SW480 (cell line): Measurements from ENCODE around the gene NTSR2.
"Not testable (repeated sequence)": the region's sequence is repeated elsewhere in the genome, so short reads cannot be mapped to it uniquely, and the experiment has no call there.

ENCODE experiments used
- DNase-seq: peaks from one replicate; pipeline ENCODE4 v3.0.0-alpha.2; 2016; ENCODE audit warnings: low spot score

Gene NTSR2

DNA sequence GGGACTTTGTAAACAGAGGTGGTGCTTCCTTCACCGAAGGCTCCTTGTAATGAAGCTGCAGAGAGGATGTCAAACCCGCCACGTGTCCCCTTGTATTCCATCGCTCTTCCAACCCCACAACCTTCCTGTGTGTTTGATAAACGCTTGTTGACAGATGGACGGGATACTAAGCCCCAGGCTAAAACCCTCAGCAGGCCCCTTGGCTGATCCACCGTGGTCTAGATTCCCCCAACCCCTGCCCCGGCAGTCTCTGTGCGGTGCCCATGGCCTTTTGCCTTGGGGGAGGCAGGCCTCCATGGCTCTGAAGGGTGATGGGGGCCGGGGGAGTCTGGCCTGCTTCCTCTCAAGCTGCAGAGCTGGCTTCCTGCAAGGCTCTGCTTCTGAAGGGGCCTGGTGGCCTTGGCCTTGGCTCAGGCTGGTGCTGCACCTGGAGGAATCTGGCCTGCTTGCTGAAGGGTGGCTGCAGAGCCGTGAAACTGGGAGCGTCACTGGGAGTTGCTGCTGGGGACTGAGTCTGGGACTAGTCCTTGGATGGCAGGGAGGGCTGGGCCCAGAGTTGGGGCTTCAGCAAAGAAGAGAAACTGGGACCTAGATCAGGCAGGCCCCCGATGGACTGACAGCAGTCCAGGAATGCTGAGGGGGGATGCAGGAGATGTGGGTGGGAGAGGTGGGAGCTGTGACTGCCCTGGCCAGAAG is 9.6 kb upstream of the NTSR2 start:
- DNase-seq = no peak

DNA sequence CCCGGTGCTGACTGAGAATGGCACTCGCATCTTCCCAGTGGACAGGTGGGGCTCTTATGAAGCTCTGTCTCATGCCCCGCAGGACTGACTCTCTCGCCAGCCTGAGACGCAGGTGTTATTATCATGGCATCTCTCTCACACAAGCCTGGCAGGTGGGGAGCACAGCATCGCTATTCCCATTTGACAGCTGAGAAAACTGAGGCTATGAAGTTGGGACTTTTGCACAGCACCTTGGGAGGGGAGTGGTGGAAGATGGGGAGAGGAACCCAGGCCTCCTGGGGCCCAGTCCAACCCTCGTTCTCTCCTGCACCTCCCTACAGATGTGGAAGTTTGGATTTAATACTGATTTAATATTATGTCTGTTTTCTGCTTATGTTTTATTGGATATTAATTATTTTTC is 9.0 kb upstream of the NTSR2 start:
- DNase-seq = no peak

DNA sequence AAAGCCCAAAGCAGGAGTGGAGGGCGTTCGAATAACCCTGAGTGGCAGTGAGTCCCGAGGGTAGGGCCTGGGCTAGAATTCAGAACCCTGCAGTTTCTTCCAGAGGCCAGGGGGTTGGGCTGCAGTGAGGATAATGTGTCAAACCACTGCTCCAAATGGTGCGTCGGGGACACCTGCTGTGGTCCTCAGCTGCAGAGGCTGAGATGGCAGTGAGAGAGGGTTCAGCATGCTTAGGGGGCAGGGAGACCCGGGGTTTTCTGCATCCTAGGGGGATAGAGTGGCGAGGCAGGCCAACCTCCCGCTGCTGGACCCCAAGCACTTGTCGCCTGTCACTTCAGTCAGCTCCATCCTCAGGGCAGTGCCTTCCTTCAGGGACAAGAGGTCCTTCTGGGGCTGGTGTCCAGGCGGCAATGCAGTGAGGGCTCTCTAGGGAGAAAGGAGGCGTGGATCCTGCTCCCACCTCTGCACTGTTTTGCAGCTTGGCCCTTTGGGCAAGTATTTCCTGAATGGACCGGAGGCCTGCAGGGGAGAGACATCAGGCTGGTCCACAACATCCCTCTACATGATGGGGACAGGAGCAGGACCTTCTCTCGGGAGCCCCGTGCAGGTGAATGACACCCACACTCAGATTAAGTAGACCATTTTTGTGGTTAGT is 8.4 kb upstream of the NTSR2 start:
- DNase-seq = no peak

DNA sequence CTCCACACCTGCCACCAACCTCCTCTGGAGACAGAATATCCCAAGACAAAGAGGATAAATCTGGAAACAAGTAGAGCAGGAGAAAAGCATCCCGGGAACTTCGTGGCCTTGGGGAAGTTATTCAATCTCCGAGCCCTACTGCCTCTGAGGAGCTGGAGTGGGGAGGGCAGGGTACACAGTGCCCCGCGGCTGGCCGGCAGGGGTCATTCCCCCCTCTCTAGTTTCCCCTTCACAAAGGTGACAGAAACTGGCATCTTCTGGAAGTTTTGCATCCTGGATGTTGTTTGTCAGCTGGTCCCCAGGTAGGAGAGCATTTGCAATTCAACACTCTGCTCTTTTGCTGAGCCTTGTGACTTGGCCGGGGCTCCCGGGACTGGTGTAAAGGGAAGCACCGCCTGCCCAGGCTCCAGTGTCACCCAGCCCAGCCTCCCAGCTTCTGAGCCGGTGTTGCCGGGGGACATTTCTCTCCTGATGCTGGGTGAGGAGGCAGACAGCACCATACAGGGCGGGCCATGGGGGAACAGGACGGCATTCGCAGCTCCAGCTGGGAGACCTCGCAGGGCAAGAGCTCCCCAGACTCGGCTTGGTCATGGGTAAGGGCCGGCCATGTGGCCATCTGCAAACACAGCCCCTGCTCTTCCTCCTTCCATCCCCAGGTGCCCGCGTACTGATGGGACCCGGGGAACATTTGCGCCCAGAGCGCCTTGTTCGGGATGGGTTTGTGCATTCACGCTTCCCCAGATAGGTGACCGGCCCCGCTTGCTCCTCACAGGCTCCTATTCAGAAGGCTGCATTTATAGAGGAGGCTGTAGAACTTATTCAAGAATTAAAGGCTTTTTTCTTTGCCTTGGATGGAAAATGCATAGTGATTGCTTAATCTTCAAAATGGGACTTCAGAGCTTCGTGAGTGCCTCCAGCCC is 7.4 kb upstream of the NTSR2 start:
- DNase-seq = no peak

DNA sequence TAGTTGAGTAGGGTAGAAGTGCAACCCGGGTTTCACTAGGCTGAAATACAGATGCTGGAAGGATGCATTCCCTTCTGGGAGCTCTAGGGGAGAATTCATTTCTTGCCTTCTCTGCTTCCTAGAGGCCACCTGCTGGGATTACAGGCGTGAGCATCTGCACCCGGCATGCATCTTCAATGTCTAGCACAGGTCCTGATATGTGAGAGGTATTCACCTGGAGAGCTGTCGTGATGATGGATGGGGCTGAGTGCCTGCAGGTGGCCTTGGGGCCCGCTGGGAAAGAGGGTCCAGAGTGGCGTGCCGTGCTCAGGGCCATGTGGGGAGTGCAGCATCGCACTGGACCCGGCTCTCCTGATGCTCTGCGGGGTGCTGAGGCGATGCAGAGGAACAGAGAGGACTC is 6.6 kb upstream of the NTSR2 start:
- no peak for DNase-seq

DNA sequence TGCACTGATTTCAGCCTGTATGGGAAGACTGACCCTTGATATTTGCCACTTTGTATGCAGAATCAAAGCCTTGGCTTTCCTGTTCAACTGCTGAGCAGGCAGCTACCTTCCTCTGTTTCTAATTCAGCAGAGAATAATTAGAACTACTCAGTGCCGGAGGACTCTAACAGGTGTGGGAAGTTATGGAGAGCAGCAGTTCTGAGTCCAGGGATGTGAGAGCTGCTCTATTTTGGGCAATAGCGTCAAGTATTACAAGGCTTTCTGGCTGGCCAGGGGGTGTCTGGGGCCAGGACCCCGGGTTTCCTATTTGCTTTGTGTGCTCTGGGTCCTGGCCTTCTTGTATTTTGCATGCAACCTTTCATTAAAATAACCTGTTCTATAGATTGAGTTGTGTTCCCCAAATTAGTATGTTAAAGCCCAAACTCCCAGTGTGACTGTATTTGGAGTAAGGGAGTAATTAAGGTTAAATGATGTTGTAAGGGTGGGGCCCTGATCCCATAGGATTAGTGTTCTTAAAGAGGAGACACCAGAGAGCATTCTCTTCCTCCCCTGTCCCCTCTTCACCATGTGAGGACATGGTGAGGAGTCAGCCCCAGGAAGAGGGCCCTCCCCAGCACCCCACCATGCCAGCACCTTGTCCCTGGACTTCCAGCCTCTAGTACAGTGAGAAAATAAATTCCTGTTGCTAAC is 5.6 kb upstream of the NTSR2 start:
- DNase-seq = no peak

DNA sequence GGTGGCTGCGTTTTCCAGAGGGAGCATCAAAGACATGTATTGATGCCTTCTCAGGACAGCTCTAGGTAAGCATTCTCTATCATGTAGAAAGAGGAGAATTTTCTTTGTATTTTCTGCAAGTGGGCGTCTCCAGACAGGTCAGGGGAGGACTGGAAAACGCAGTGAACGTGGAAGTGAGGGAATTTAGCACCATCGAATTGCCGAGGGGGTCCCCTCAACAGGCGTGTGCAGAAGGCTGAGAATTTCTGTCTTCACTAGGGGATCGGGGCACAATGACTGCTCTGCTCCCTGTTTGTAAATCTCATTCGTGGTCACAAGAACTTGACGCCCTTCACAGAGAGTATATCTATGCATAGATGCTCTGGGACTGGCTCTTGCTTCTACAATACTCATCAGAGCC is 5.0 kb upstream of the NTSR2 start:
- no peak for DNase-seq

DNA sequence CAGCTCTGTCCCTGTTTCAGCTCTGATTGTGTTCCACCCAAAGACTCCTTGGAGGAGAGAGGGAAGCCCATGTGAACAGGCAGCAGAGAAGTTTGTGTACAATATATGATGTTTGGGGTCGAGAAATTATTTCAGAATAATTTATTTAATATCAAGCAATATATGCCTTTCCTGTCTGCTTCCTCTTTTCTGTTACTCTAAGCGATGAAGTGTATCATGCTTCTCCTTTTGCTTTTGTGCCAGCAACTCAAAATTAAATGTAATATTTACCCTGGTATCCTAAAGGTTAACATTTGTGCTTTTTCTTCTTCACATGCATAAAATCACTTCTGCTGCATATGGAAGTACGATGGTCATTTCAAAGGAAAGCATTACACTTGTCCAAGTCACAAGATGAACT is 2.4 kb upstream of the NTSR2 start:
- DNase-seq = no peak

DNA sequence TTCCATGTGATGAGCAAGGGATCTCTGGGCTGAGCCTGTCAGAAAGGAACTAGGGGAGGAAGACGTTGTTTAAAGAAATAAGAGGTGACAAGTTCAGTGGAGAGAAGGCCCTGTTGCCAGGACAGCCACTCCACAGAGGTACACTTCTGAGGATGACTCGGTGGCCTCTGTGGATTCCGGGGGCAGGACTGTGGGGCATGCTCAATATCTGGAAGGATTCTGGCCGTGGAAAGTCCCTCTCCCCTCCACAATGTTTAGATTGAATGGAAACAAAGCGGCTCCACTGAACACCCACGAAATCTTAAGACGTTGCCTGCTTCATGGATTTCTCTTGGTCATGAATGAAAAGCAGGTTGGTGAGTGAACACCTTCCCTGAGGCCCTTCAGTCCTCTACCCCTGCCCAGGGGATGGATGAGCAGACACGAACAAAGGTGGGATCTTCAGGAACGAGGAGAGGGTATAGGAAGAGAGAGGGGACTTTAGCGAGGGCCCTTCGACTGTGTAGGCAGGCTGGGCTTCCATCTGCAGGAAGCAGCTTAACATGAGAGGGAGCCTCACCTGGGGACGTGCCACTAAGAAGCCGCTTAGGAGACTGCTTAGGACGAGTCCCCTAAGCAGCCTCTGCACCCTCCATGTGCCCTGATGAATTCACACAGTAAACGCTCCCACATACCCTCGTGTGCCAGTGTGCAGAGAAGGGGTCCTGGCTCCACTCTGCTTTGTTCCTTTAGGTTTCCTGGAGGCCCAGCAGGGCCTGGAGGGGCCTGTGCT is 1.9 kb downstream of the NTSR2 start:
- DNase-seq = no peak

DNA sequence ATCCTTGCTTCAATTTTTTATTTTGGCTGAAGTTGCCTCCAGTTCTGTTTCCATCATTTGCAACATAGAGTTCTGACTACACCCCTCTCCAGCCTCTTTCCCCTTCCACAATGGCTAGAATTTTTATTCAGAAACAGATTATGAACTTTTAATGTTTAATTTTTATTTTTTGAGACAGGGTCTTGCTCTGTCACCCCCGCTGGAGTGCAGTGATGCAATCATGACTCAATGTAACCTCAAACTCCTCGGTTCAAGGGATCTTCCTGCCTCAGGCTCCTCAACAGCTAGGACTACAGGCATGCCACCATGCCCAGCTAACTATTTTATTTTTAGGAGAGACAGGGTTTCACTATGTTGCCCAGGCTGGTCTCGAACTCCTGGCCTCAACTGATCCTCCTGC is 2.8 kb downstream of the NTSR2 start:
- DNase-seq = no peak

DNA sequence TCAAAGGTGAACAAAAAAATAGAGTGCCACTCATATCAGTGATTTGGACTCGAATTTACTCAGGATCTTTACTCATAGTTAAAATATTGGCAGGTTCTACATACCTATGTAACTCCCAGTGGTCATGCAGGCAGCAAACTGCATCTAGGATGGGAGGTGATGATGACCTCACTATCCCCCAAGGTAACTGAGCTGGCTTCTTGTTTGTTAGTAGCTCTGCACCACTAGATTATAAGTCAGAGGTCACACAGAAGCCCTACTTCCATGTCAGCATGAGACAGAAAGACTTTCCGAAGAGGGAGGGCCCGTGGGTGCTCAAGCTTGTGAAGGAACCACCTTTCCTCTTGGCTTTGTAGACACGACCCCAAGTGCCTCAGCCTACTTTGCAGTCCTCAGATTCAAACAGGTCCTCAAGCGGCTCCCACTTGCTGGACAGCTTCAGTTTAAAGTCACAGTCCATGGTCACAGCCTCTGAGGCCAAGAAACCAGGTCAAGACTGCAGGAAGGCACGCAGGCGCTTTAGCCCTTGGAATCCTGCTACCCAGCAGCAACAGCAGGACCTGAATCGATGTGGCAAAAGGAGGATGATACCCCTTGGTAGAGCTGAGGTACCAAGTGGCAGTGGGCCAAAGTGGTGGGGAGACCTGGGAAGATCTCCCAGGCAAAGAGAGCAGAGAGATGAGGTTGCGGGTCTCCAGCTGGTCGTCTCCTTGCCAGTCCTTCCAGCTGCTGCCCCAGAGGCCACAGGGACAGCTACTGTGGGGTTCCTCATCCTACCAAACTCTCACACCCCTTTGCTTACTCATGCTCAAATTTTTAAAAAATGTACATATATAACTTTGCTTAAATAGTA is 4.3 kb downstream of the NTSR2 start:
- DNase-seq = no peak

DNA sequence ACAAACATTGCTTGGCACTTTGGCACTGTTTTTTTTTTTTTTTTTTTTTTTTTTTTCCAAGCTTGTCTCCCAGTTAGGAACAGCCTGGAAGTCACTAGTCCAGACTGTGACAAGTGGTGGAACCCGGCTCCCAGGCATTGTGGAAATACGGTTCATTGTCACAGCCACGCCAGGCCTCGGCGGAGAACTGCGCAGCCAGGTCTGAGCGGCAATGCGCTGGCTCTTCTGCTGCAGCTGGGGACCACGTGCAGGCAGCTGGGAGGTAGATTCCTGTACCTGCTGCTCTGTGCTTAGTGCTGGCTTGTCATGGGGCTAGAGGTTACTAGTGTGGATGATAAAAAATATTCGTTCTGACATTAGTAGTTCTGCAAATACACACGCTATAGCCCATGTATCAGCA is 5.0 kb downstream of the NTSR2 start:
- DNase-seq = no peak

DNA sequence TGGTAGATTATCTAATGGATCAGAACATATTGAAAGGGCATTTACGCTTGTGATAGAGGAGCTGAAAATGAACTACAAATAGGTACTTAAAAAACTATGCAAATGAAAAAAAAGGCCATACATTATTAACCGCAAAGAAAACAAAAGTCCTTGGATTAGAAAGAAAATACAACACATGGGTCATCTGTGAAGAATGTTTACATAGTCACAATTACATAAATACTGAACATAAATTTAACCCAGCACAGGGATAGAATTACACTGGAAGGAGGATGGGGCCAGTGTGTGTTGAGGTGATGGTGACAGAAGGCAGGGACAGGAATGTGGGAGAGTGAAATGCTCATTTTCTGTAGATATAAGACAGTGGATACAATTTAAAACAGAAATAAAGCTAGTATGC is 6.6 kb downstream of the NTSR2 start:
- no peak for DNase-seq

DNA sequence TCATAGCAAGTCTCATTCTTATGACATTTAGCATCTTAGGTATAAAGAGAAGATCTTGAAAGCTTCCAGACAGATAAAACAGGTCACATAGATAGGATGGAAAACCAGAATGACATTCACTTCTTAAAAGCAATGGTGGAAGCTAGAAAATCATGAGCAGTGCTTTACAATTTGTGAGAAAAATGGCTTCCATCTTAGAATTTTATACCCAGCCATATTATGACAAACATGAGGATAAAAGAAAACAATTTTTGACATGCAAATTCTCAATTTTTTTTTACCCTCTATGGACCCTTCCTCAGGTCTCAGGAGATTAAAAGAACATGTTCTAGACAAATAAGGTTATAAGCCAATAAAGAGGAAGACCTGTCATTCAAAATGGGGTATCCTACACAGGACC is 7.1 kb downstream of the NTSR2 start:
- DNase-seq = no peak

DNA sequence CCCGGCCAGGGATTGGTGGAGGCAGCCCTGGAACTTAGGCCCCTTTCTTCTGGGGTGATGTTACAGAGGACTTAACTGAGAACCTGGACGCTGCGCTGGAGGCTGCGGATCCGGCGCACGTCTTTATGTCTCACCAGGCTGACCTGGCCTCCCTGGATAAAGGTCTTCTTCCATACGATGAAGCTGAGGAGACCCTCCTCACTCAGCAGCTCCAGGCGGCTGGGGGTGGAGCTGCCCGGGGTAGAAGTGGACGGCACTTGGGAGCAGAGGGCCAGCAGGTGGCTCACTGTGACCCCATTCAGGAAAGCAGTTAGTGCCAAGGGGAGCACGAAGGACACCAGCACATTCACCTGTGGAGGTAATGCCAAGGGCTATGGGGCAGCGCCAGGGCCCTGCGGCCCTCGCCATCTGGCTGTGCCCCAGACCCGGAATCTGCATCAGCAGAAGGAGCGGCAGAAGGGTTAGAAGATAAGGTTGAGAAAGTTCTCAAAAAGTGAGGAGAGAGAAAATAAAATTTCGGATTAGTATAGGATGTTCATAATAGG is 8.0 kb downstream of the NTSR2 start:
- no peak for DNase-seq

DNA sequence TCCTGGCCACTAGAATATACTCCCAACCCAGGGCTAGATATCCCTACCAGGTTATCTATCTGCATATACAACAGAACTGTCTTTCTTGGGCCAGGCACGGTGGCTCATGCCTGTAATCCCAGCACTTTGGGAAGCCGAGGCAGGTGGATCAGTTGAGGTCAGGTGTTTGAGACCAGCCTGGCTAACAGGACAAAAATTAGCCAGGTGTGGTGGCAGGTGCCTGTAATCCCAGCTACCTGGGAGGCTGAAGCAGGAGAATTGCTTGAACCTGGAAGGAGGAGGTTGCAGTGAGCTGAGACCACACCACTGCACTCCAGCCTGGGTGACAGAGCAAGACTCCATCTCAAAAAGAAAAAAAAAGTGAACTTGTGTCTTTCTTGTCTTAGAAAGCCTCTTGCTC is 9.6 kb downstream of the NTSR2 start:
- DNase-seq = not testable (repeated sequence)

DNA sequence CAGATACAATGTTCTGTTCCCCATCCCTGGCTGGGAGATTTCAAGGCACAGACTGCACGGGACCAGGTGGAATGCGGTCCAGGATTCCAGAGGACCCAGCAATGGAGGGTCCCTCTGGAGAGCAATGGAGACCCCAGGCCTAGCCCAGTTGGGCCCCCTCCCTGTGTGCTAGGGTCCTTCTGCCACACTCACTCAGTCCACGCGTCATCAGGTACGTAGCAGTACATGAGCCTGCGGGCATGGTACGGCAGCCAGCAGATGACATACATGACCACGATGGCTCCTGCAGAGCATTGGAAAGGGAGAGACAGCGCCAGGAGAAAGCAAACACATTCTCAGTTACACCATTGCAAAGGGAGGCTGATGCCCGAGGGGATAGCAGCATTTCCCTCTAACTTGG is 10.1 kb downstream of the NTSR2 start:
- no peak for DNase-seq

DNA sequence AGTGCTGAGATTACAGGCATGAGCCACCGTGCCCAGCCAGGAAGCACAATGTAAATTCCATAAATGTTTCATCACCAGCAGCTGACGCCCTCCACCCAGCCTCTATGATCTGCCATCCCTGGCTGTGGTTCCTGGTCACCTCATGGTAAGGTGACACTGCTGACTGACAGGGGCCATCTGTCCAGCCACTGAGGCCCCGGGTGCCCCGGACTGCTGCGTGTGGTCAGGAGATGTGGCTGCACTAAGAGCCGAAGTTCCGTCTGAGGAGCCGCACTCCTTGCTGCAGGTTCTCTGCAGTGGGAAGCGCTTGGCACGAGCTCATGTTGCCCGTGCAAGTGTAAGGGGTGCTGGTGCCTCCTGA is 10.9 kb downstream of the NTSR2 start:
- no peak for DNase-seq

DNA sequence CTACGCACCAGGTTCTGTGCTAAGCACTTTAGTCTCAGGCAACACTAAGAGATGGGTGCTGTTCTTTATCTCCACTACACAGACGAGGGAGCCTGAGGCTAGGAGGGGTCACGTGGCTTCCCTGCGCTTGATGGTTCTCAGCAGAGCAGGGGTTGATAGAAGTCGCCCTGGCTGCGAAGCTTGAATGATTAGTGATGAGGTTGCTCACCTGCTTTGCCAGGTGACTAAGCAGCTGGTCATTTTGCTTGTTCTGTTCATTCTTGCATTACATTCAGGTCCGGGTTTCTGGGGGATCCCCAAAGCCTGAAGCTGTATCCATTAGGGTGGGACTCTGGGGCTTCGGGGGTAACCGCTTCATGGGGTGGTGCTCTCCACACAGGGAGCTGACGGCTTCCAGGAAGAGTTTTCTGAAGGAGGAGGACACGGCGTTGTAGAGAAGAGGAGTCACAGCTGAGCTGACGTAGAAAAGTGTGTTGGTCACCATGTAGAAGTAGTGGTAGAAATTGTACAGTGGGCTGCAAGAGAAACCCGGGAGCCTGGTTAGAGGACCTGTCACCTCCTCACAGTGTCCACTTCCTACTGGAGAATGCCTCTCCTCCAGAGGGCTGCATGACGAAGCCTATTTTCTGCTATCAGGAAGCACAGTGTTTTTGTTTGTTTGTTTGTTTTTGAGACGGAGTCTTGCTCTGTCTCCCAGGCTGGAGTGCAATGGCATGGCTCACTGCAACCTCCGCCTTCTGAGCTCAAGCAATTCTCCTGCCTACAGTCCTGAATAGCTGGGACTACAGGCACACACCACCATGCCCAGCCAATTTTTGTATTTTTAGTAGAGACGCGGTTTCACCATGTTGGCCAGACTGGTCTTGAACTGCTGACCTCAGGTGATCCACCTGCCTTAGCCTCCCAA is 11.5 kb downstream of the NTSR2 start:
- DNase-seq = no peak
